ENCODE data around the gene OPN3.

- TF ChIP-seq POLR2A (IDR thresholded peaks at IDR 0.05) (no peak), CTCF (IDR thresholded peaks at IDR 0.05) (no peak)
Measured at GRCh38 chr1:241647658-241648057, 7.5 kb upstream of the OPN3 start.

Data from breast epithelium (tissue), 3 donors.